Pons (tissue), 1 donor: ENCODE results near the gene SRP54.
"Not testable (repeated sequence)": the region's sequence is repeated elsewhere in the genome, so short reads cannot be mapped to it uniquely, and the experiment has no call there.

Experiments
- DNase-seq: peaks from one replicate; pipeline ENCODE4 v3.0.0-alpha.2; 2016; ENCODE audit warnings: low spot score

Gene SRP54

GRCh38 chr14:34983786-34984185, 994 bp downstream of the SRP54 start:
- DNase-seq = peak; percentile 7

DNA sequence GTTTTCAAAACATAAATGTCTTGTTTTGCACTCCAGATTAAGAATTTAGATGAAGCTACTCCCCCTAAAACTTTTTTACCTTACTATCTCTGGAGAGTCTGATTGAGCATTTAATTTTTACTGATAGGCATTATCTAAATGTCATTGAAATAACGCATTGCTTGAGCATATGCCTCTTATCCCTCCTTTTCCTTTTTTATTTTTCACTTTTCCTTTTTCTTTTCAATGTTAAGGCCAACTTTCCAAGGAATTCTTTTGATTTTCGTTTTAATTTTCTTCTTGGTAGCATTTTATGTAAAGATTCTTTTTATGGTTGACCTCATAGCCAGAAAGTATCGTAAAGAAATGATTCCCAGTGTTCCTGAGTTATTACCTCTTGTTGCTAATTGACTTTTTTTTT, 2.9 kb downstream of the SRP54 start:
- DNase-seq = no peak

- no peak for DNase-seq
These were observed 4.4 kb downstream of the SRP54 start for GRCh38 chr14:34987180-34987579.

GRCh38 chr14:34989762-34990161, 7.0 kb downstream of the SRP54 start:
- no peak for DNase-seq

GRCh38 chr14:34993426-34993825, 10.6 kb downstream of the SRP54 start:
- no peak for DNase-seq

- no peak for DNase-seq
These were observed 11.9 kb downstream of the SRP54 start for GRCh38 chr14:34994668-34995067.

- no peak for DNase-seq
These were observed 15.0 kb downstream of the SRP54 start for GRCh38 chr14:34997762-34998161.

GRCh38 chr14:34999500-34999899, 16.7 kb downstream of the SRP54 start:
- DNase-seq = no peak

GRCh38 chr14:35001621-35002020, 18.8 kb downstream of the SRP54 start:
- DNase-seq = no peak

DNA sequence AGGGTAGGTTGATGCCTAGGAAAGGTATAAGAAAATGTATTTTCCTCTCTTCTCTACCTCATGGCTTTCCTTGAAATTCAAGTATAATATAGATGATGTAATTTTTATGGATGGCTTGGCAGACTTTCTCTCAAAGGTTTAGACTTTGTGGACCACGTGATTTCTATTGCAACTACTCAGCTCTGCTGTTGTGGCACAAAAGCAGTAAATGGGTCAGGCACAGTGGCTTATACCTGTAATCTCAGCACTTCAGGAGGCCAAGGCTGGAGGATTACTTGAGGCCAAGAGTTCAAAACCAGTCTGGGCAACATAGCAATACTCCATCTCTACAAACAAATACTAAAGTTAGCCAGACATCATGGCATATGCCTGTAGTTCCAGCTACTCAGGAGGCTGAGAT, 22.0 kb downstream of the SRP54 start:
- no peak for DNase-seq

GRCh38 chr14:35016568-35016967, 33.8 kb downstream of the SRP54 start:
- no peak for DNase-seq

GRCh38 chr14:35020713-35021112, 37.9 kb downstream of the SRP54 start:
- DNase-seq = no peak

GRCh38 chr14:35028435-35028834, 45.6 kb downstream of the SRP54 start:
- DNase-seq = no peak

GRCh38 chr14:35032562-35032961, 49.8 kb downstream of the SRP54 start:
- DNase-seq = no peak

DNA sequence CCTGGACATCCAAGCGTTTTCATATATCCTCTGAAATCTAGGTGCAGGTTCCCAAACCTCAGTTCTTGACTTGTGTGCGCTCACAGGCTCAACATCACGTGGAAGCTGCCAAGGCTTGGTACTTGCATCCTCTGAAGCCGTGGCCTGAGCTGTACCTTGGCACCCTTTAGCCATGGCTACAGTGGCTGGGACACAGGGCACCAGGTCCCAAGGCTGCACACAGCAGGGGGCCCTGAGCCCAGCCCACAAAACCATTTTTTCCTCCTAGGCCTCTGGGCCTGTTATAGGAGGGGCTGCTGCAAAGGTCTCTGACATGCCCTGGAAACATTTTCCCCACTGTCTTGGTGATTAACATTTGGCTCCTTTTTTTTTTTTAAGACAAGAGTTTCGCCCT, 51.6 kb downstream of the SRP54 start:
- DNase-seq = no peak

DNA sequence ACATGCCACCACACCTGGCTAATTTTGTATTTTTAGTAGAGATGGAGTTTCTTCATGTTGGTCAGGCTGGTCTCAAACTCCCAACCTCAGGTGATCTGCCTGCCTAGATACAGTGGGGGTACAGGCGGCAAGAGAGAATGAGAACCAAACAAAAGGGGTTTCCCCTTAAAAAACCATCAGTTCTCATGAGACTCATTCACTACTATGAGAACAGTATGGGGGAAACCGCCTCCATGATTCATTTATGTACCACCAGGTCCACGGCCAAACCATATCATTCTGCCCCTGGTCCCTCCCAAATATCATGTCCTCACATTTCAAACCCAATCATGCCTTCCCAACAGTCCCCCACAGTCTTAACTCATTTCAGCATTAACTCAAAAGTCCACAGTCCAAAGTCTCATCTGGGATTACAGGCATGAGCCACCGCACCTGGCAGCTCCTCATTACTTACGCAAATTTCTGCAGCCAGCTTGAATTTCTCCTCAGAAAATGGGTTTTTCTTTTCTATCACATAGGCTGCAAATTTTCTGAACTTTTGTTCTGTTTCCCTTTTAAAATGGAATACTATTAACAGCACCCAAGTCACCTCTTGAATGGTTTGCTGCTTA, 52.3 kb downstream of the SRP54 start:
- DNase-seq = not testable (repeated sequence)

- not testable (repeated sequence) for DNase-seq
These were observed 55.5 kb downstream of the SRP54 start for GRCh38 chr14:35038312-35038711.

DNA sequence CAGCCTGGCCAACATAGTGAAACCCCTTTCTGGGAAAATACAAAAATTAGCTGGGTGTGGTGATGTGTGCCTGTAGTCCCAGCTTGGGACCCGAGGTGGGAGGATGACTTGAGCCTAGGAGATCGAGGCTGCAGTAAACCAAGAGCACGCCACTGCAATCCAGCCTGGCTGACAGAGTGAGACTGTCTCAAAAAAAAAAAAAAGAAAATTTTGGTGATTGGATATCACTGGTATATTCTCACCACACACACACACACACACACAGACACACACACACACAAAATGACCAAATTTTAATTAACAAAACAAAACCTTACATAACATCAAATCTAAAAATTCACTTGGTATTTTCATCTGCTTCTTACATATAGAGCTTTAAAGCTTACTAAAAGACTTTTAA, 59.8 kb downstream of the SRP54 start:
- DNase-seq = no peak

DNA sequence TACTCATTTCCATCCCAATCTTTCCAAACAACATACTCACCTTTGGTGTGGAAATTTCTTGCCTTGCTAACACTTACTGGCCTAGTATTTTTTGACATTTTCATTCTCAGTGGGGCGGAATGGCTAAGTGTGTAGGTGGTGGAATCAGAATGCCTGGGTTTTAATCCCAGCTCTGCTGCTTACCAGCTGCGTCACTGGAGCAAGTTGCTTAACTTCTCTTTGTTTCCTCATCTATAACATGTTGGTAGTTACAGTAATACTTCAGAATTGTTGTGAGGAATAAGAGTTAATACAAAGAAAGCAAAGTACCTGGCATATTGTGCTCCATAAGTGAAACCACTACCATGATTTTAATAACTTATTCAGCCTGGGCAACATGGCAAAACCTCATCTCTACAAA, 60.3 kb downstream of the SRP54 start:
- DNase-seq = no peak

DNA sequence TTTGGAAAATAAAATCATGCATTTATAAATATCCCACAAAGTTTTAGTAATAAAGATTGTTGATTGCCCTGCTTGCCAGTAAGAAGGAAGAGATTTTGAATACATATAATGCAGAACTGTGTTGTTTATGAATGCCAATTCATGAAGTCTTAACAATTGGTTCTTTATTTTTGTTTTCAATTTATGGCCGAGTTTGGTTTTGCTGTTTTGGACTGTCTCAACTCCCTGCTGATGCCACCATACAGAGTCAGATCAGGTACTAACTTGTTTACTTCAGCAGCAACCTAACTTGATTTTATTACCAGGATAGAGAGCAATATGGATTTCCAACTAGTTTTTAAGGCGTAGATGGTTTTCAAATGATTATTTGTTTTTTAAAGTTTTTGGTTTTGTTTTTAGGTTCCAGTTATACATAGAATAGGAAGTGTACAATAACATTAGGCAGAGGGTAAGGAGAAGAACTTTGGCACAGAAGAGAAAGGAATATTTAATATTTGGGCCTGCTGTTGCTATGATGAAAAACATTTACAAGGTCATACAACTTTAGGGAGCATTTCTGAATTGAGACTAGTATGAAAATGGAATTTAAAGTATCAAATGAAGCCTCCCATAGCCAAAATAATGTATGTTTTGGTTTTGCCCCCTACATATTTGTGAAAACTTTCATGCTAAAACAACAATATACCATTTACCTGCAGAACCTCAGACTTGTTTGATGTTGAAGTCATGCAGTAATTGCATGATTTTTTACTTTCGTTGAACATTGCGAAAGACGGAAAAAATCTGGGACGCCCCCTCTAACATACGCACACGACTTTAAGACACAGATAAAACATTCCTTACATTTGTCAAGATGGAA, 62.4 kb downstream of the SRP54 start:
- DNase-seq = peak; percentile 80

DNA sequence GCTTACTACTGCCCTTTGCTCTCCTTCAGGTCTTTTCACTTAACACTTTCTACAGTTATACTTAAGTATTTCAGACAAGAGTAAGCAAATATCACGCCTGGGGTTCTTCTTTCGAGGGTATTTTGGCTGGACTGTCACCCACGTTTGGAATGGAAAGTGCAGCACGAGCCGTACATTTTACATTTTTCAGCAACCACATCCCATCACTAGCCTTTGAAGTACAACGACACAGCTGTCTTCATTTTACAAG, 62.9 kb downstream of the SRP54 start:
- DNase-seq = no peak

DNA sequence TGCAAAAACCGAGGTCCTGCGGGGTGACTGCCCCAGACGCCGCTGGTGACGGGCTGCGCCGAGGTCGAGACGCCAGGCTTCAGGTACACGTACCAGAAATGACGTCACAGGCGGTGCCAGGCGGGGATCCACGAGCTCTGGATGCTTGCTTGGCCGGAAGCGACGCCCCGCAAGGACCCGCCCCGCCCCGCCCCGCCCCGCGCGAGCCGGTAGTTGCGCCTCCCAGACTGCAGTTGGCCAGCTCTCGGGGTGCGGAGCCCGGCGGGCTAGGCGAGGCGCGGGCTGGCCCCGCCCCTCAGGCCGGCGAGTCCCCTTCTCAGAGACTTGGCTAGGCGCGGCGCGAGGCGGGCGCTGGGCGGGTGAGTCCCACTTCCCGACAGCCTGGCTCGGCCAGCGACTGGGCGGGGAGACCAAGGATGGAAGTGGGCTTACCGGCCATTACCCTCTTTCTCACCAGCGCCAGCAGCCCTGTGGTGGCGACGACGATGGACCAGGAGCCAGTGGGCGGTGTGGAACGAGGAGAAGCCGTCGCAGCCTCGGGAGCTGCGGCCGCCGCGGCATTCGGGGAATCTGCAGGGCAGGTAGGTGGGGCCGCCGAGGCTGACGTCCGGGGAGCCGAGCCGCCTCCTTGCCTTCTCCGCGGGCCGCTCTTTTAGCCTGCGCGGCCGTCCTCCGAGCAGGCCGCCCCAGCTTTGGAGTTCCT, 63.4 kb downstream of the SRP54 start, which contains the start of gene FAM177A1:
TSS of gene FAM177A1 (plus strand) at position 225 of the 703 bp plus-strand sequence. CDS start at position 417, 192 bp downstream.
- DNase-seq = peak; percentile 95
